Panc1 (cell line): ENCODE results near the gene MAPK14. TPM values are rescaled to one million over a fixed set of nuclear protein-coding genes. Genes with fewer than 3 reads are reported as not detected.

Experiments used
- ATAC-seq: fragments of 200-7000 bp; cut with Tn5 transposase; 2 replicates; pipeline ENCODE4 v1.9.1; 2020; ENCODE audit warnings: mild to moderate bottlenecking, moderate library complexity
- BruUV-seq: library from RNA; stranded (reverse); fragments of 400-500 nt; replicated peaks from 2 replicates; lab custom pipeline; 2021; lab: Mats Ljungman, UMichigan
- CTCF ChIA-PET: fragments of 300-600 bp; sonication (Branson Sonifier 250); formaldehyde crosslinking; loops from one replicate; lab custom pipeline; 2022; ENCODE audit warnings: antibody characterized with exemption; lab: Charles Lee
- POLR2A ChIA-PET: fragments of 300-600 bp; sonication (Branson Sonifier 250); formaldehyde crosslinking; loops from one replicate; lab custom pipeline; 2022; ENCODE audit warnings: antibody characterized with exemption; lab: Charles Lee
- DNase-seq: peaks from one replicate; pipeline ENCODE4 v3.0.0-alpha.2; 2010; ENCODE audit warnings: low read depth, low spot score
- H3K27ac ChIP-seq: 2 replicates; pipeline ENCODE4 v1.5.1; 2011; ENCODE audit warnings: mild to moderate bottlenecking, low read length, inconsistent platforms
- H3K27me3 ChIP-seq: fragments of 200-500 bp; sonication (Bioruptor generic); 2 replicates; pipeline ENCODE4 v1.6.0; 2014; ENCODE audit warnings: low read length, inconsistent platforms; ENCODE audit not compliant: control insufficient read depth, insufficient read depth
- H3K36me3 ChIP-seq: fragments of 200-500 bp; sonication (Bioruptor generic); 2 replicates; pipeline ENCODE4 v1.5.1; 2014; ENCODE audit warnings: inconsistent platforms, mild to moderate bottlenecking, low read length, moderate library complexity; ENCODE audit not compliant: control insufficient read depth, insufficient read depth
- H3K4me1 ChIP-seq: 2 replicates; pipeline ENCODE4 v1.5.1; 2011; ENCODE audit warnings: inconsistent platforms, mild to moderate bottlenecking, low read length, moderate library complexity; ENCODE audit not compliant: control insufficient read depth, insufficient read depth
- H3K4me3 ChIP-seq, 2 experiments: 2 replicates each; pipeline ENCODE4 v1.5.1; 2011 to 2012; ENCODE audit warnings: low read depth in 2 of 2, low read length in 2 of 2, mild to moderate bottlenecking in 2 of 2, inconsistent platforms in 1 of 2, moderate library complexity in 1 of 2
- H3K9me3 ChIP-seq: fragments of 200-500 bp; sonication (Bioruptor generic); 2 replicates; pipeline ENCODE4 v1.5.1; 2014; ENCODE audit warnings: low read depth, mild to moderate bottlenecking, inconsistent platforms, low read length, moderate library complexity; ENCODE audit not compliant: control insufficient read depth, insufficient read depth
- CTCF ChIP-seq: fragments of 450-650 bp; IDR thresholded peaks from 2 replicates; pipeline ENCODE4 v1.5.1; 2017; ENCODE audit warnings: mild to moderate bottlenecking
- POLR2AphosphoS5 ChIP-seq: IDR thresholded peaks from 2 replicates; pipeline ENCODE4 v1.6.1; 2012; ENCODE audit warnings: mild to moderate bottlenecking, low read depth, low read length, moderate library complexity
- REST ChIP-seq, 2 experiments: IDR thresholded peaks; 2 replicates each; pipeline ENCODE4 v1.6.1; 2011 to 2012; ENCODE audit warnings: low read depth in 2 of 2, control low read depth in 1 of 2, low read length in 1 of 2, mild to moderate bottlenecking in 1 of 2, moderate library complexity in 1 of 2; ENCODE audit not compliant: insufficient read depth in 1 of 2
- SIN3A ChIP-seq: IDR thresholded peaks from 2 replicates; pipeline ENCODE4 v1.6.1; 2012; ENCODE audit warnings: low read depth, mild to moderate bottlenecking, low read length, moderate library complexity, borderline replicate concordance; ENCODE audit not compliant: insufficient read depth
- TCF7L2 ChIP-seq: IDR thresholded peaks from 2 replicates; pipeline ENCODE4 v1.6.1; 2011; ENCODE audit warnings: mild to moderate bottlenecking, low read depth, low read length, inconsistent platforms
- in situ Hi-C: cut with HindIII; loops from 2 replicates; pipeline ENCODE4 v1.10.0; 2016; ENCODE audit warnings: low sequenced_read_pairs, low pct_unique_long_range_greater_than_20kb
- intact Hi-C: fragments of 100-400 bp; cut with micrococcal nuclease; formaldehyde crosslinking; loops from one replicate; pipeline ENCODE4 v1.10.0; 2022; ENCODE audit not compliant: unreplicated experiment
- total RNA-seq: library from RNA; stranded (reverse); gene quantifications from one replicate; pipeline ENCODE4 v1.2.1, GENCODE V29; 2021; ENCODE audit not compliant: unreplicated experiment

MAPK14 gene
- total RNA-seq, 1 experiment from 2014 or later = 42.3 TPM

- intact Hi-C loops = no loop called here
- Histone ChIP-seq H3K4me3 (no peak overlapping the region), H3K36me3 (no peaks in the 10 kb centered on the region), H3K27ac (no peak overlapping the region), H3K27me3 (no peaks in the 10 kb centered on the region), H3K4me1 (peaks cover 5% of the 10 kb centered on the region), H3K9me3 (no peaks in the 10 kb centered on the region)
- ATAC-seq = no peak
- ChIA-PET POLR2A (no interaction called here), CTCF (no interaction called here)
- DNase-seq = no peak
- TF ChIP-seq CTCF (no peak), TCF7L2 (no peak), SIN3A (no peak), REST (IDR thresholded peaks at IDR 0.05; ENCODE audit: insufficient read depth in 1 of 2, low read depth in 2 of 2, low read length in 1 of 2) (no peak), POLR2AphosphoS5 (no peak)
- in situ Hi-C loops = no loop called here
- no TSS peak for BruUV-seq
Measured at GRCh38 chr6:36133148-36133547, 105.5 kb downstream of the MAPK14 start.

- DNase-seq = no peak
- in situ Hi-C loops (no loop called here), intact Hi-C loops (no loop called here)
- H3K36me3 ChIP-seq = no peaks in the 10 kb centered on the region
- H3K4me3 ChIP-seq = no peak overlapping the region
- H3K27ac ChIP-seq = no peak overlapping the region
- ChIA-PET CTCF (no interaction called here), POLR2A (no interaction called here)
- no peaks in the 10 kb centered on the region for H3K27me3 ChIP-seq
- no peaks in the 10 kb centered on the region for H3K9me3 ChIP-seq
- no TSS peak for BruUV-seq
- TF ChIP-seq SIN3A (no peak), REST (IDR thresholded peaks at IDR 0.05; ENCODE audit: insufficient read depth in 1 of 2, low read depth in 2 of 2, low read length in 1 of 2) (no peak), POLR2AphosphoS5 (no peak), CTCF (no peak), TCF7L2 (no peak)
- no peak for ATAC-seq
- peaks cover 5% of the 10 kb centered on the region for H3K4me1 ChIP-seq
Measured at GRCh38 chr6:36133912-36134311, 106.3 kb downstream of the MAPK14 start.
